Fibroblast of lung (primary cell): ENCODE data around the gene SIM1.

Experiments
- CTCF ChIP-seq, 2 donors: IDR thresholded peaks in 1 of 2; conservative IDR thresholded peaks in 1 of 2; 1 replicate in 1 of 2; 2 replicates in 1 of 2; pipeline ENCODE4 v1.5.1; 2011 to 2012; ENCODE audit warnings: low read length in 2 of 2, control low read depth in 1 of 2, inconsistent platforms in 1 of 2, low read depth in 1 of 2, mild to moderate bottlenecking in 1 of 2
- EZH2 ChIP-seq: IDR thresholded peaks from 2 replicates; pipeline ENCODE4 v1.5.1; 2012; ENCODE audit warnings: low read length, control low read depth, mild to moderate bottlenecking; ENCODE audit errors: missing control alignments

GRCh38 chr6:100378576-100378975, 86.1 kb downstream of the SIM1 start:
- TF ChIP-seq CTCF (conservative IDR thresholded peaks at IDR 0.05 in 1 of 2, IDR thresholded peaks at IDR 0.05 in 1 of 2; ENCODE audit: low read depth in 1 of 2, low read length in 2 of 2) = no peak
- no peak for TF ChIP-seq EZH2
